H1 (cell line): ENCODE results near the gene SMAP2. TPM values are rescaled to one million over a fixed set of nuclear protein-coding genes. Genes with fewer than 3 reads are reported as not detected.

Source experiments
- CTCF ChIA-PET: fragments of 300-600 bp; sonication (Branson Sonifier 250); formaldehyde crosslinking; loops from one replicate; lab custom pipeline; 2021; ENCODE audit not compliant: partially characterized antibody; lab: Charles Lee
- POLR2A ChIA-PET: fragments of 300-600 bp; sonication (Branson Sonifier 250); formaldehyde crosslinking; loops from one replicate; lab custom pipeline; 2021; ENCODE audit warnings: inconsistent platforms; ENCODE audit not compliant: partially characterized antibody; lab: Charles Lee
- DNase-seq, 2 experiments: peaks; one replicate each; pipeline versions ENCODE4 v3.0.0 to v3.0.0-alpha.2; 2010 to 2022; ENCODE audit warnings: low spot score in 2 of 2, low read depth in 1 of 2, mixed read lengths in 1 of 2
- FAIRE-seq: peaks from 2 replicates; lab custom pipeline; 2011; peaks lifted over from hg19 to GRCh38; lab: Jason Lieb, UNC
- H2AFZ ChIP-seq: 2 replicates; pipeline ENCODE4 v1.8.1; 2012; ENCODE audit warnings: low read length, inconsistent platforms
- H2AK5ac ChIP-seq: 2 replicates; pipeline ENCODE4 v1.6.1; 2013; ENCODE audit warnings: low read depth, low read length
- H2BK120ac ChIP-seq: replicated peaks from 2 replicates; pipeline ENCODE3; 2013; ENCODE audit warnings: low read depth, low read length, inconsistent platforms
- H2BK12ac ChIP-seq: 2 replicates; pipeline ENCODE4 v1.6.1; 2013; ENCODE audit warnings: low read depth, low read length
- H2BK15ac ChIP-seq: 2 replicates; pipeline ENCODE4 v1.6.1; 2013; ENCODE audit warnings: low read length
- H2BK20ac ChIP-seq: 2 replicates; pipeline ENCODE4 v1.6.1; 2013; ENCODE audit warnings: low read length
- H2BK5ac ChIP-seq: 2 replicates; pipeline ENCODE4 v1.6.1; 2013; ENCODE audit warnings: low read depth, low read length
- H3K14ac ChIP-seq: 2 replicates; pipeline ENCODE4 v1.6.1; 2013; ENCODE audit warnings: inconsistent platforms; ENCODE audit not compliant: insufficient read length
- H3K18ac ChIP-seq: 2 replicates; pipeline ENCODE4 v1.6.1; 2013; ENCODE audit warnings: low read length; ENCODE audit errors: extremely low read depth
- H3K23ac ChIP-seq: 2 replicates; pipeline ENCODE4 v1.6.1; 2013; ENCODE audit warnings: inconsistent platforms; ENCODE audit not compliant: insufficient read length
- H3K23me2 ChIP-seq: 2 replicates; pipeline ENCODE4 v1.6.1; 2013; ENCODE audit warnings: low read depth, low read length
- H3K27ac ChIP-seq: 2 replicates; pipeline ENCODE4 v1.6.1; 2011; ENCODE audit warnings: low read depth, low read length, inconsistent platforms
- H3K27me3 ChIP-seq, 4 experiments: replicated peaks in 1 of 4; 1 replicate in 1 of 4; 2 replicates in 3 of 4; pipeline versions ENCODE4 v1.6.1 to v1.8.1; 2011 to 2013; ENCODE audit warnings: low read length in 3 of 4, mild to moderate bottlenecking in 3 of 4, inconsistent platforms in 2 of 4, mixed read lengths in 2 of 4, moderate library complexity in 1 of 4; ENCODE audit not compliant: control insufficient read depth in 3 of 4, insufficient read depth in 3 of 4; ENCODE audit errors: extremely low read depth in 1 of 4
- H3K36me3 ChIP-seq, 4 experiments: 2 replicates each; pipeline versions ENCODE4 v1.6.1 to v1.8.1; 2011 to 2013; ENCODE audit warnings: mild to moderate bottlenecking in 4 of 4, low read length in 3 of 4, moderate library complexity in 2 of 4, control low read depth in 1 of 4, inconsistent platforms in 1 of 4; ENCODE audit not compliant: insufficient read depth in 4 of 4, control insufficient read depth in 2 of 4
- H3K4ac ChIP-seq: replicated peaks from 2 replicates; pipeline ENCODE3; 2013; ENCODE audit warnings: low read length, low read depth, mixed read lengths, inconsistent platforms; ENCODE audit not compliant: insufficient read length
- H3K4me1 ChIP-seq, 4 experiments: replicated peaks in 1 of 4; 1 replicate in 1 of 4; 2 replicates in 3 of 4; pipeline versions ENCODE4 v1.6.1 to v1.8.1; 2011 to 2013; ENCODE audit warnings: low read length in 3 of 4, inconsistent platforms in 2 of 4, mixed read lengths in 1 of 4; ENCODE audit not compliant: insufficient read depth in 4 of 4, control insufficient read depth in 3 of 4
- H3K4me2 ChIP-seq, 2 experiments: 2 replicates each; pipeline versions ENCODE4 v1.6.1 to v1.8.1; 2011 to 2013; ENCODE audit warnings: low read depth in 2 of 2, low read length in 2 of 2, control low read depth in 1 of 2, inconsistent platforms in 1 of 2, mild to moderate bottlenecking in 1 of 2; ENCODE audit not compliant: insufficient read depth in 1 of 2
- H3K4me3 ChIP-seq, 4 experiments: fragments of 200-600, 300-600 bp in 1 of 4; sonication (generic), shearing (Covaris generic), sonication (Bioruptor Twin) in 1 of 4; 2 replicates each; pipeline versions ENCODE4 v1.5.1 to v1.8.1; 2011 to 2016; ENCODE audit warnings: low read length in 4 of 4, low read depth in 3 of 4, control low read depth in 2 of 4, inconsistent platforms in 2 of 4, mild to moderate bottlenecking in 2 of 4, mixed read lengths in 1 of 4, moderate library complexity in 1 of 4; ENCODE audit not compliant: insufficient read depth in 2 of 4; ENCODE audit errors: extremely low read depth in 1 of 4
- H3K56ac ChIP-seq: replicated peaks from 2 replicates; pipeline ENCODE3; 2013; ENCODE audit warnings: low read depth, mild to moderate bottlenecking, mixed read lengths, low read length, inconsistent platforms; ENCODE audit not compliant: insufficient read length
- H3K79me1 ChIP-seq: 2 replicates; pipeline ENCODE4 v1.6.1; 2013; ENCODE audit warnings: low read depth, low read length, control low read depth
- H3K79me2 ChIP-seq, 2 experiments: 2 replicates each; pipeline versions ENCODE4 v1.6.1 to v1.8.1; 2012 to 2013; ENCODE audit warnings: low read length in 2 of 2, mild to moderate bottlenecking in 2 of 2, inconsistent platforms in 1 of 2; ENCODE audit not compliant: insufficient read depth in 2 of 2, control insufficient read depth in 1 of 2
- H3K9ac ChIP-seq, 4 experiments: replicated peaks in 1 of 4; 1 replicate in 1 of 4; 2 replicates in 3 of 4; pipeline versions ENCODE4 v1.6.1 to v1.8.1; 2011 to 2013; ENCODE audit warnings: low read depth in 3 of 4, low read length in 3 of 4, control low read depth in 2 of 4, mild to moderate bottlenecking in 2 of 4, moderate library complexity in 2 of 4, inconsistent platforms in 1 of 4; ENCODE audit errors: extremely low read depth in 1 of 4
- H3K9me3 ChIP-seq, 2 experiments: 2 replicates each; pipeline versions ENCODE4 v1.6.1 to v1.8.1; 2012 to 2013; ENCODE audit warnings: mild to moderate bottlenecking in 2 of 2, moderate library complexity in 2 of 2, control low read depth in 1 of 2, inconsistent platforms in 1 of 2, low read depth in 1 of 2, low read length in 1 of 2, mixed read lengths in 1 of 2; ENCODE audit not compliant: insufficient read depth in 2 of 2
- H4K20me1 ChIP-seq, 2 experiments: replicated peaks in 1 of 2; 2 replicates each; pipeline versions ENCODE3 to v1.8.1; 2011 to 2013; ENCODE audit warnings: inconsistent platforms in 2 of 2, low read length in 2 of 2, mild to moderate bottlenecking in 1 of 2; ENCODE audit not compliant: insufficient read depth in 2 of 2, control insufficient read depth in 1 of 2
- H4K5ac ChIP-seq: 2 replicates; pipeline ENCODE4 v1.6.1; 2013; ENCODE audit warnings: low read length, low read depth, mixed read lengths, inconsistent platforms; ENCODE audit not compliant: insufficient read length
- H4K8ac ChIP-seq: 2 replicates; pipeline ENCODE4 v1.8.0; 2013; ENCODE audit warnings: mild to moderate bottlenecking, moderate library complexity, low read length, inconsistent platforms; ENCODE audit not compliant: insufficient read depth; ENCODE audit errors: extremely low read depth
- H4K91ac ChIP-seq: replicated peaks from 2 replicates; pipeline ENCODE3; 2013; ENCODE audit warnings: low read length, mixed read lengths, inconsistent platforms; ENCODE audit not compliant: insufficient read length
- ATF3 ChIP-seq: IDR thresholded peaks from 2 replicates; pipeline ENCODE4 v1.6.1; 2011; ENCODE audit warnings: low read depth, mild to moderate bottlenecking, low read length; ENCODE audit not compliant: insufficient read depth
- EZH2 ChIP-seq: fragments of 200-600 bp; sonication (generic); IDR thresholded peaks from 2 replicates; pipeline ENCODE4 v1.7.1; 2012; ENCODE audit warnings: low read depth, mild to moderate bottlenecking, moderate library complexity, low read length, inconsistent platforms; ENCODE audit not compliant: severe bottlenecking
- GTF2F1 ChIP-seq: IDR thresholded peaks from 2 replicates; pipeline ENCODE4 v1.6.1; 2012; ENCODE audit warnings: low read depth, low read length, improper control_type of control experiment, borderline replicate concordance
- HDAC2 ChIP-seq, 2 experiments: fragments of 300-600 bp in 1 of 2; sonication (generic) in 1 of 2; IDR thresholded peaks; 2 replicates each; pipeline ENCODE4 v1.6.1; 2011 to 2012; ENCODE audit warnings: low read depth in 2 of 2, low read length in 2 of 2, mild to moderate bottlenecking in 2 of 2, moderate library complexity in 2 of 2, borderline replicate concordance in 1 of 2, inconsistent platforms in 1 of 2
- KDM1A ChIP-seq: fragments of 200-600, 300-600 bp; sonication (generic); IDR thresholded peaks from 2 replicates; pipeline ENCODE4 v1.7.1; 2016; ENCODE audit warnings: mild to moderate bottlenecking, low read length, borderline replicate concordance
- POU5F1 ChIP-seq: IDR thresholded peaks from 2 replicates; pipeline ENCODE4 v1.6.1; 2011; ENCODE audit warnings: low read depth, mild to moderate bottlenecking, low read length, moderate library complexity
- RBBP5 ChIP-seq: IDR thresholded peaks from 2 replicates; pipeline ENCODE4 v1.7.1; 2012; ENCODE audit warnings: low read depth, mild to moderate bottlenecking, inconsistent platforms, low read length, moderate library complexity, borderline replicate concordance
- SAP30 ChIP-seq: fragments of 300-600 bp; sonication (generic); IDR thresholded peaks from 2 replicates; pipeline ENCODE4 v1.7.1; 2012; ENCODE audit warnings: low read length, moderate library complexity, mild to moderate bottlenecking, inconsistent platforms; ENCODE audit not compliant: insufficient read depth, insufficient replicate concordance
- WGBS, 2 experiments: shearing (Covaris generic) in 1 of 2; methylation state at CpG; one replicate each; pipeline versions ENCODE4 v1.1.6 to v1.1.7; 2013 to 2015; ENCODE audit warnings: low lambda C conversion rate in 2 of 2, mixed read lengths in 2 of 2, inconsistent platforms in 1 of 2, low coverage in 1 of 2, missing lambda C conversion rate in 1 of 2; ENCODE audit not compliant: insufficient replicate concordance in 2 of 2, insufficient coverage in 1 of 2, insufficient read length in 1 of 2; ENCODE audit errors: extremely low coverage in 1 of 2, missing lambda C conversion rate in 1 of 2; 5-methylcytosine and 5-hydroxymethylcytosine counted together
- polyA plus RNA-seq, 7 experiments: library from polyadenylated mRNA; depleted of rRNA in 3 of 7; stranded (reverse) in 5 of 7; unstranded in 2 of 7; fragments of >200 nt in 5 of 7; fragments of 200-250 nt in 2 of 7; gene quantifications; 1 replicate in 5 of 7; 2 replicates in 1 of 7; 4 replicates in 1 of 7; pipeline versions ENCODE4 v1.2.1 to v1.2.3, GENCODE V29; 2011 to 2013; ENCODE audit warnings: missing spikeins in 2 of 7, mixed read lengths in 2 of 7
- total RNA-seq: library from RNA; stranded (reverse); fragmentation: NEBNext Ultra II Directional; extraction: Animal tissue kit (Norgen Biotek cat#: 25700); gene quantifications from 2 replicates; pipeline ENCODE4 v1.2.1, GENCODE V29; 2021
- TF ChIP-seq, protein P1 (sequence below), 3 experiments: IDR thresholded peaks; 1 replicate in 2 of 3; 2 replicates in 1 of 3; pipeline versions ENCODE4 v1.5.1 to v1.6.1; 2011; ENCODE audit warnings: low read length in 3 of 3, mild to moderate bottlenecking in 3 of 3, inconsistent platforms in 2 of 3, low read depth in 1 of 3, moderate library complexity in 1 of 3; ENCODE audit not compliant: insufficient read depth in 1 of 3; ENCODE audit errors: control extremely low read depth in 1 of 3

The SMAP2 gene
- total and polyA plus RNA-seq, 2 of the 8 experiments (the other 6 are each of a cell fraction or from before 2014, with no cell fraction given): 4.3 to 5.5 TPM

DNA sequence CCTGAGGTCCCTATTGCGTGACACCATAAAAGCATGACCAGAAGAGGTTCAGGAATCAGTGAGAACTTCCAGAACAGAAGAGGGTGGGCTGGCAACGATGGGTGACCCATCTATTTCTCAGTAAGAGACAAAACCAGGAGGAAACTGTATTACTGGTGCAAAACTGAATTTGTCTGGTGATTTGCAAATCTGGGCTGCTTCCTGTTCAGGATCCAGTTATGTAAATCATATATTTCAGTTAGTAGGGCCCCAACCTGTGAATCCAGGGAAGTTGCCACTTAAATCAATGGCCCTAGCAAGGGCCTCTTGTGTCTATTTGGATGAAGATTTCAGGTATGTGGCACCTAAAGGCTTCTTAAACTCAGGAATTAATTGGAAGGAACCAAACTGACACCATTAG is 23.1 kb upstream of the SMAP2 start:
- H4K20me1 ChIP-seq: no peaks in the 10 kb centered on the region
- no peak overlapping the region for H2AFZ ChIP-seq
- no peak overlapping the region for H3K18ac ChIP-seq
- no peaks in the 10 kb centered on the region for H3K79me1 ChIP-seq
- 84% methylated on average over 2 of the region's 2 CpGs; no CpG with 5 or more reads in 1 of the 2 experiments for WGBS, 2 experiments
- no peak overlapping the region for H2BK120ac ChIP-seq
- H4K8ac ChIP-seq: no peak overlapping the region
- H3K4me3 ChIP-seq: no peak overlapping the region
- H3K27me3 ChIP-seq: no peaks in the 10 kb centered on the region
- H3K27ac ChIP-seq: no peak overlapping the region
- H2BK12ac ChIP-seq: no peak overlapping the region
- no peak overlapping the region for H2BK20ac ChIP-seq
- H3K23me2 ChIP-seq: no peaks in the 10 kb centered on the region
- ChIA-PET POLR2A (no interaction called here), CTCF (no interaction called here)
- no peaks in the 10 kb centered on the region for H3K79me2 ChIP-seq
- no peak overlapping the region for H3K23ac ChIP-seq
- no peak overlapping the region for H4K91ac ChIP-seq
- DNase-seq (no peak), FAIRE-seq (no peak)
- no peak overlapping the region for H3K56ac ChIP-seq
- no peak overlapping the region for H3K9ac ChIP-seq
- H2BK15ac ChIP-seq: no peak overlapping the region
- H3K36me3 ChIP-seq: no peaks in the 10 kb centered on the region
- no peak overlapping the region for H4K5ac ChIP-seq
- no peaks in the 10 kb centered on the region for H3K9me3 ChIP-seq
- no peak overlapping the region for H3K4me2 ChIP-seq
- H3K4ac ChIP-seq: no peak overlapping the region
- no peaks in the 10 kb centered on the region for H3K4me1 ChIP-seq
- no peak overlapping the region for H3K14ac ChIP-seq
- H2AK5ac ChIP-seq: no peak overlapping the region
- H2BK5ac ChIP-seq: no peak overlapping the region
- TF ChIP-seq HDAC2 (IDR thresholded peaks at IDR 0.05; ENCODE audit: borderline replicate concordance in 1 of 2, low read depth in 2 of 2, low read length in 2 of 2): no peak
- TF ChIP-seq ATF3: no peak
- TF ChIP-seq GTF2F1: no peak
- no peak for TF ChIP-seq SAP30
- TF ChIP-seq KDM1A: no peak
- TF ChIP-seq, protein P1, sequence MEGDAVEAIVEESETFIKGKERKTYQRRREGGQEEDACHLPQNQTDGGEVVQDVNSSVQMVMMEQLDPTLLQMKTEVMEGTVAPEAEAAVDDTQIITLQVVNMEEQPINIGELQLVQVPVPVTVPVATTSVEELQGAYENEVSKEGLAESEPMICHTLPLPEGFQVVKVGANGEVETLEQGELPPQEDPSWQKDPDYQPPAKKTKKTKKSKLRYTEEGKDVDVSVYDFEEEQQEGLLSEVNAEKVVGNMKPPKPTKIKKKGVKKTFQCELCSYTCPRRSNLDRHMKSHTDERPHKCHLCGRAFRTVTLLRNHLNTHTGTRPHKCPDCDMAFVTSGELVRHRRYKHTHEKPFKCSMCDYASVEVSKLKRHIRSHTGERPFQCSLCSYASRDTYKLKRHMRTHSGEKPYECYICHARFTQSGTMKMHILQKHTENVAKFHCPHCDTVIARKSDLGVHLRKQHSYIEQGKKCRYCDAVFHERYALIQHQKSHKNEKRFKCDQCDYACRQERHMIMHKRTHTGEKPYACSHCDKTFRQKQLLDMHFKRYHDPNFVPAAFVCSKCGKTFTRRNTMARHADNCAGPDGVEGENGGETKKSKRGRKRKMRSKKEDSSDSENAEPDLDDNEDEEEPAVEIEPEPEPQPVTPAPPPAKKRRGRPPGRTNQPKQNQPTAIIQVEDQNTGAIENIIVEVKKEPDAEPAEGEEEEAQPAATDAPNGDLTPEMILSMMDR (IDR thresholded peaks at IDR 0.05; ENCODE audit: control extremely low read depth in 1 of 3, insufficient read depth in 1 of 3, low read depth in 1 of 3, low read length in 3 of 3): no peak
- no peak for TF ChIP-seq POU5F1
- no peak for TF ChIP-seq RBBP5
- TF ChIP-seq EZH2: no peak
